K562 (cell line): ENCODE measurements around the gene PRM3.

ENCODE experiments used
- BRD4 ChIP-seq: fragments of 200-600 bp; sonication (generic); IDR thresholded peaks from 2 replicates; pipeline ENCODE4 v1.6.1; 2017; ENCODE audit warnings: inconsistent platforms
- CEBPZ ChIP-seq: fragments of 150-350 bp; IDR thresholded peaks from 2 replicates; pipeline ENCODE4 v1.6.1; 2014; ENCODE audit warnings: low read depth, mild to moderate bottlenecking, low read length, borderline replicate concordance
- CTCF ChIP-seq, 3 experiments: IDR thresholded peaks in 2 of 3; conservative IDR thresholded peaks in 1 of 3; 2 replicates each; pipeline ENCODE4 v1.5.1; 2011 to 2012; ENCODE audit warnings: low read length in 3 of 3, mild to moderate bottlenecking in 3 of 3, control low read depth in 2 of 3, improper control_type of control experiment in 1 of 3, inconsistent platforms in 1 of 3, low read depth in 1 of 3, mixed read lengths in 1 of 3, moderate library complexity in 1 of 3; ENCODE audit not compliant: insufficient read depth in 2 of 3
- EP300 ChIP-seq: IDR thresholded peaks from 2 replicates; pipeline ENCODE4 v1.6.1; 2012; ENCODE audit warnings: low read length, improper control_type of control experiment
- EP400 ChIP-seq: fragments of 450-650 bp; IDR thresholded peaks from 2 replicates; pipeline ENCODE4 v1.6.1; 2017; ENCODE audit warnings: antibody characterized with exemption, mild to moderate bottlenecking, moderate library complexity
- FOSL1 ChIP-seq: fragments of 200-800 bp; sonication (Bioruptor generic); conservative IDR thresholded peaks from 2 replicates; pipeline ENCODE4 v1.6.1; 2016; ENCODE audit warnings: missing genetic modification characterization, missing compliant biosample characterization
- HMGXB4 ChIP-seq: sonication (generic); formaldehyde crosslinking; IDR thresholded peaks from 2 replicates; pipeline ENCODE4 v1.8.1; 2023; ENCODE audit warnings: mild to moderate bottlenecking, missing genetic modification reagents
- POLR2AphosphoS5 ChIP-seq: IDR thresholded peaks from 2 replicates; pipeline ENCODE4 v1.6.1; 2011; ENCODE audit warnings: mild to moderate bottlenecking, low read depth, low read length, moderate library complexity; ENCODE audit not compliant: control insufficient read depth, insufficient read depth
- TBP ChIP-seq: optimal IDR thresholded peaks from 2 replicates; pipeline ENCODE3; 2011; ENCODE audit warnings: low read depth, low read length, improper control_type of control experiment
- THAP7 ChIP-seq: fragments of 250-450 bp; sonication (Bioruptor Pico); IDR thresholded peaks from 2 replicates; pipeline ENCODE4 v1.5.0; 2021
- YY1 ChIP-seq, 3 experiments: IDR thresholded peaks; 2 replicates each; pipeline ENCODE4 v1.6.1; 2011; ENCODE audit warnings: low read length in 2 of 3, mild to moderate bottlenecking in 2 of 3, moderate library complexity in 2 of 3, borderline replicate concordance in 1 of 3, control low read depth in 1 of 3, low read depth in 1 of 3; ENCODE audit not compliant: insufficient read depth in 3 of 3, insufficient replicate concordance in 2 of 3, control insufficient read depth in 1 of 3, insufficient read length in 1 of 3; ENCODE audit errors: extremely low read depth in 1 of 3
- ZNF232 ChIP-seq: sonication (generic); formaldehyde crosslinking; IDR thresholded peaks from 2 replicates; pipeline ENCODE4 v1.8.0; 2022; ENCODE audit warnings: mild to moderate bottlenecking, missing genetic modification reagents
- ZNF274 ChIP-seq: IDR thresholded peaks from 2 replicates; pipeline ENCODE4 v1.6.1; 2011; ENCODE audit warnings: low read depth, mild to moderate bottlenecking, low read length, moderate library complexity, borderline replicate concordance

GRCh38 chr16:11235703-11235991 lies 37.8 kb downstream of the PRM3 start:
- TF ChIP-seq EP400, result no peak
- TF ChIP-seq THAP7, result no peak
- TF ChIP-seq BRD4, result no peak
- no peak for TF ChIP-seq FOSL1 (tag)
- no peak for TF ChIP-seq YY1 (IDR thresholded peaks at IDR 0.05; ENCODE audit: borderline replicate concordance in 1 of 3, control insufficient read depth in 1 of 3, extremely low read depth in 1 of 3, insufficient read depth in 3 of 3, insufficient read length in 1 of 3, insufficient replicate concordance in 2 of 3, low read depth in 1 of 3, low read length in 2 of 3)
- no peak for TF ChIP-seq HMGXB4 (CRISPR knock-in tag)
- TF ChIP-seq POLR2AphosphoS5, result no peak
- TF ChIP-seq CTCF (IDR thresholded peaks at IDR 0.05 in 2 of 3, conservative IDR thresholded peaks at IDR 0.05 in 1 of 3; ENCODE audit: insufficient read depth in 2 of 3, low read depth in 1 of 3, low read length in 3 of 3), result no peak
- TF ChIP-seq TBP, result no peak
- no peak for TF ChIP-seq ZNF232
- TF ChIP-seq CEBPZ, result no peak
- no peak for TF ChIP-seq EP300
- TF ChIP-seq ZNF274, result no peak
